HG02884 (cell line): Measurements from ENCODE around the gene ASAP3.
"Not testable (repeated sequence)": the region's sequence is repeated elsewhere in the genome, so short reads cannot be mapped to it uniquely, and the experiment has no call there.

Experiments used
- ATAC-seq: cut with Tn5 transposase; IDR thresholded peaks from one replicate; pipeline ENCODE4 v1.9.1; 2021; ENCODE audit warnings: mild to moderate bottlenecking, moderate library complexity; ENCODE audit not compliant: unreplicated experiment

The ASAP3 gene

GRCh38 chr1:23515905-23516304 lies 31.9 kb upstream of the ASAP3 start:
- ATAC-seq, result no peak

- ATAC-seq, result no peak
Observed at GRCh38 chr1:23514111-23514679, 30.2 kb upstream of the ASAP3 start.

- no peak for ATAC-seq
Observed at GRCh38 chr1:23509896-23510295, 25.9 kb upstream of the ASAP3 start.

- ATAC-seq, result no peak
Observed at GRCh38 chr1:23506376-23507107, 22.6 kb upstream of the ASAP3 start.

GRCh38 chr1:23505851-23506250 lies 21.9 kb upstream of the ASAP3 start:
- no peak for ATAC-seq

GRCh38 chr1:23504156-23504555 lies 20.2 kb upstream of the ASAP3 start:
- ATAC-seq, result not testable (repeated sequence)

GRCh38 chr1:23502951-23503350 lies 19.0 kb upstream of the ASAP3 start:
- ATAC-seq, result no peak

GRCh38 chr1:23500466-23500865 lies 16.5 kb upstream of the ASAP3 start:
- ATAC-seq, result no peak

- ATAC-seq, result no peak
Observed at GRCh38 chr1:23497777-23498439, 13.9 kb upstream of the ASAP3 start.

- ATAC-seq, result no peak
Observed at GRCh38 chr1:23496490-23497181, 12.7 kb upstream of the ASAP3 start.

GRCh38 chr1:23494836-23495235 lies 10.9 kb upstream of the ASAP3 start:
- ATAC-seq, result not testable (repeated sequence)

GRCh38 chr1:23492776-23493175 lies 8.8 kb upstream of the ASAP3 start:
- ATAC-seq, result not testable (repeated sequence)

GRCh38 chr1:23492132-23492720 lies 8.2 kb upstream of the ASAP3 start:
- no peak for ATAC-seq

GRCh38 chr1:23489842-23490241 lies 5.9 kb upstream of the ASAP3 start:
- no peak for ATAC-seq

GRCh38 chr1:23485002-23485332 lies 988 bp upstream of the ASAP3 start:
- ATAC-seq, result no peak

GRCh38 chr1:23484253-23485001 lies 448 bp upstream of the ASAP3 start:
- no peak for ATAC-seq

GRCh38 chr1:23481904-23482303 lies 2.1 kb downstream of the ASAP3 start:
- no peak for ATAC-seq

- ATAC-seq, result no peak
Observed at GRCh38 chr1:23481026-23481597, 2.9 kb downstream of the ASAP3 start.

- no peak for ATAC-seq
Observed at GRCh38 chr1:23480187-23481025, 3.6 kb downstream of the ASAP3 start.

GRCh38 chr1:23479666-23479941 lies 4.4 kb downstream of the ASAP3 start:
- no peak for ATAC-seq
